ENCODE data around the gene SCART1. TPM values are rescaled to one million over a fixed set of nuclear protein-coding genes. Genes with fewer than 3 reads are reported as not detected.
"Not testable (repeated sequence)": the region's sequence is repeated elsewhere in the genome, so short reads cannot be mapped to it uniquely, and the experiment has no call there.

The SCART1 gene
- total RNA-seq, 4 donors from 2014 or later: 0.27 to 3.9 (median 2.0) TPM

- H3K9me3 ChIP-seq: peaks cover 0 to 28% (median 0%) of the 10 kb centered on the region in 3 donors
- H3K4me1 ChIP-seq: no peaks in the 10 kb centered on the region
- H3K36me3 ChIP-seq: peaks cover 0 to 85% of the 10 kb centered on the region in 2 donors
- no peaks in the 10 kb centered on the region for H3K27me3 ChIP-seq
- ATAC-seq: no peak
- no peak for TF ChIP-seq POLR2A (IDR thresholded peaks at IDR 0.05)
- no peak for TF ChIP-seq CTCF (IDR thresholded peaks at IDR 0.05)
- TF ChIP-seq EP300 (IDR thresholded peaks at IDR 0.05): no peak
- TF ChIP-seq POLR2AphosphoS5 (IDR thresholded peaks at IDR 0.05): no peak
- H3K4me3 ChIP-seq: no peak overlapping the region
- no peak overlapping the region for H3K27ac ChIP-seq
Measured at GRCh38 chr10:133412381-133412711, 41.4 kb upstream of the SCART1 start.

- no CpG with 5 or more reads among the region's 23 CpGs for WGBS, 2 donors (ENCODE audit: low coverage in 1 of 2)
- peaks cover 0 to 28% (median 0%) of the 10 kb centered on the region in 3 donors for H3K9me3 ChIP-seq
Measured at GRCh38 chr10:133414401-133414800, 39.3 kb upstream of the SCART1 start.

GRCh38 chr10:133415752-133416151 lies 38.0 kb upstream of the SCART1 start:
- Histone ChIP-seq H3K9me3 (peaks cover 0 to 21% (median 0%) of the 10 kb centered on the region in 3 donors), H3K4me3 (no peak overlapping the region), H3K27ac (no peak overlapping the region), H3K4me1 (no peaks in the 10 kb centered on the region), H3K27me3 (no peaks in the 10 kb centered on the region), H3K36me3 (peaks cover 0 to 81% of the 10 kb centered on the region in 2 donors)
- no peak for ATAC-seq
- 94 to 97% methylated on average over 7 to 21 of the region's 25 CpGs for WGBS, 2 donors (ENCODE audit: low coverage in 1 of 2)
- TF ChIP-seq POLR2A (IDR thresholded peaks at IDR 0.05) (no peak), CTCF (IDR thresholded peaks at IDR 0.05) (no peak), EP300 (IDR thresholded peaks at IDR 0.05) (no peak), POLR2AphosphoS5 (IDR thresholded peaks at IDR 0.05) (no peak)

More at GRCh38 chr10:133414401-133414800, 39.3 kb upstream of the SCART1 start:
- H3K27me3 ChIP-seq, ATAC-seq, H3K4me3 ChIP-seq, H3K27ac ChIP-seq, H3K4me1 ChIP-seq: not testable (repeated sequence)
- peaks cover 0 to 81% of the 10 kb centered on the region in 2 donors for H3K36me3 ChIP-seq

GRCh38 chr10:133418289-133418993 lies 35.3 kb upstream of the SCART1 start:
- 60 to 95% methylated on average over 1 to 5 of the region's 14 CpGs for WGBS, 2 donors (ENCODE audit: low coverage in 1 of 2)
- TF ChIP-seq POLR2A (IDR thresholded peaks at IDR 0.05): no peak
- no peak for TF ChIP-seq POLR2AphosphoS5 (IDR thresholded peaks at IDR 0.05)
- no peak for TF ChIP-seq CTCF (IDR thresholded peaks at IDR 0.05)
- no peak for TF ChIP-seq EP300 (IDR thresholded peaks at IDR 0.05)

GRCh38 chr10:133419211-133419950 lies 34.4 kb upstream of the SCART1 start:
- 50 to 89% methylated on average over 2 to 3 of the region's 34 CpGs for WGBS, 2 donors (ENCODE audit: low coverage in 1 of 2)
- H3K9me3 ChIP-seq: no peaks in the 10 kb centered on the region
- ATAC-seq: no peak
- no peak overlapping the region for H3K4me3 ChIP-seq
- peaks cover 19% of the 10 kb centered on the region for H3K27me3 ChIP-seq
- no peak for TF ChIP-seq POLR2A (IDR thresholded peaks at IDR 0.05)
- TF ChIP-seq POLR2AphosphoS5 (IDR thresholded peaks at IDR 0.05): no peak
- TF ChIP-seq CTCF (IDR thresholded peaks at IDR 0.05): no peak
- H3K4me1 ChIP-seq: peaks cover 0 to 10% (median 0%) of the 10 kb centered on the region in 3 donors
- H3K36me3 ChIP-seq: peaks cover 0 to 55% of the 10 kb centered on the region in 2 donors
- H3K27ac ChIP-seq: no peak overlapping the region

More at GRCh38 chr10:133418289-133418993, 35.3 kb upstream of the SCART1 start:
- no peak overlapping the region for H3K4me3 ChIP-seq
- peaks cover 0 to 7% (median 0%) of the 10 kb centered on the region in 3 donors for H3K4me1 ChIP-seq
- H3K27ac ChIP-seq: no peak overlapping the region
- no peaks in the 10 kb centered on the region for H3K9me3 ChIP-seq
- ATAC-seq: no peak
- peaks cover 16% of the 10 kb centered on the region for H3K27me3 ChIP-seq
- peaks cover 0 to 61% of the 10 kb centered on the region in 2 donors for H3K36me3 ChIP-seq

Data from gastroesophageal sphincter (tissue), 4 donors.